ENCODE data around the gene HELB. TPM values are rescaled to one million over a fixed set of nuclear protein-coding genes. Genes with fewer than 3 reads are reported as not detected.
A peak's percentile ranks its signal among the peaks of the same experiment; 100 is the strongest.

The HELB gene
- 1 to 10 TPM; 2.5 to 9.9 TPM for total RNA-seq
- under 1 TPM; 0.13 to 0.67 TPM for polyA plus RNA-seq
- long read RNA-seq, donor 1, partial matches to known transcripts: 3 of 4 reads
- long read RNA-seq, donor 1, other reads (novel, unspliced or antisense): 1 of 4 reads
- long read RNA-seq, donor 2, full-length matches to known transcripts: 1 of 3 reads
- long read RNA-seq, donor 2, partial matches to known transcripts: 1 of 3 reads
- long read RNA-seq, donor 2, other reads (novel, unspliced or antisense): 1 of 3 reads

- 0% methylated on average over 45 of the region's 45 CpGs for WGBS, 2 donors
- ATAC-seq (ENCODE audit: low FRiP score): peak; percentile 100
- intact Hi-C loops (cut with DNase I): loop anchor here in 1 of 2 donors (5.0 kb wide), 1 partner anchor 130 kb away; no protein-coding TSS in a partner anchor
- H3K36me3 ChIP-seq (ENCODE audit: control insufficient read depth in 1 of 2, insufficient read depth in 2 of 2, low read length in 1 of 2): no peaks in the 10 kb centered on the region
- H3K27me3 ChIP-seq (ENCODE audit: control insufficient read depth in 1 of 2, insufficient read depth in 2 of 2, low read length in 1 of 2): no peaks in the 10 kb centered on the region
- peaks cover 2 to 4% of the 10 kb centered on the region in 2 donors for H3K4me1 ChIP-seq (ENCODE audit: control insufficient read depth in 1 of 2, insufficient read depth in 2 of 2, low read length in 2 of 2)
- H3K4me3 ChIP-seq (ENCODE audit: low read length in 2 of 2): peak within 1 kb of the TSS; percentile 80 to 95
- no peaks in the 10 kb centered on the region for H3K9me3 ChIP-seq (ENCODE audit: control insufficient read depth, low read length)
- peak; percentile 99 to 100 for DNase-seq
- peak within 1 kb of the TSS in 1 of 2 donors; percentile 9 for H3K27ac ChIP-seq (ENCODE audit: low read depth in 1 of 2, low read length in 2 of 2)
Observed at GRCh38 chr12:66301944-66302826, at the start of gene HELB. TSS of gene HELB (plus strand) at chr12:66302493. CDS start at chr12:66302604, 111 bp downstream.

- no peaks in the 10 kb centered on the region for H3K36me3 ChIP-seq (ENCODE audit: control insufficient read depth in 1 of 2, insufficient read depth in 2 of 2, low read length in 1 of 2)
- ATAC-seq (ENCODE audit: low FRiP score): no peak
- intact Hi-C loops (cut with DNase I): no loop called here
- no peaks in the 10 kb centered on the region for H3K4me1 ChIP-seq (ENCODE audit: control insufficient read depth in 1 of 2, insufficient read depth in 2 of 2, low read length in 2 of 2)
- H3K27me3 ChIP-seq (ENCODE audit: control insufficient read depth in 1 of 2, insufficient read depth in 2 of 2, low read length in 1 of 2): no peaks in the 10 kb centered on the region
- WGBS, 2 donors: 92 to 96% methylated on average over 2 of the region's 2 CpGs
- no peak for DNase-seq
- no peak overlapping the region for H3K27ac ChIP-seq (ENCODE audit: low read depth in 1 of 2, low read length in 2 of 2)
- no peaks in the 10 kb centered on the region for H3K9me3 ChIP-seq (ENCODE audit: control insufficient read depth, low read length)
- H3K4me3 ChIP-seq (ENCODE audit: low read length in 2 of 2): no peak overlapping the region
Observed at GRCh38 chr12:66252771-66253170, 49.5 kb upstream of the HELB start.

GRCh38 chr12:66255737-66256136 lies 46.6 kb upstream of the HELB start:
- Histone ChIP-seq H3K4me1 (ENCODE audit: control insufficient read depth in 1 of 2, insufficient read depth in 2 of 2, low read length in 2 of 2) (no peaks in the 10 kb centered on the region), H3K27me3 (ENCODE audit: control insufficient read depth in 1 of 2, insufficient read depth in 2 of 2, low read length in 1 of 2) (no peaks in the 10 kb centered on the region), H3K9me3 (ENCODE audit: control insufficient read depth, low read length) (no peaks in the 10 kb centered on the region), H3K36me3 (ENCODE audit: control insufficient read depth in 1 of 2, insufficient read depth in 2 of 2, low read length in 1 of 2) (no peaks in the 10 kb centered on the region), H3K27ac (ENCODE audit: low read depth in 1 of 2, low read length in 2 of 2) (no peak overlapping the region), H3K4me3 (ENCODE audit: low read length in 2 of 2) (no peak overlapping the region)
- no peak for DNase-seq
- ATAC-seq (ENCODE audit: low FRiP score): no peak
- intact Hi-C loops (cut with DNase I): no loop called here

- ATAC-seq (ENCODE audit: low FRiP score) (no peak), DNase-seq (no peak)
- WGBS, 2 donors: 15 to 17% methylated on average over 3 of the region's 3 CpGs
- Histone ChIP-seq H3K36me3 (ENCODE audit: control insufficient read depth in 1 of 2, insufficient read depth in 2 of 2, low read length in 1 of 2) (no peaks in the 10 kb centered on the region), H3K27me3 (ENCODE audit: control insufficient read depth in 1 of 2, insufficient read depth in 2 of 2, low read length in 1 of 2) (no peaks in the 10 kb centered on the region), H3K27ac (ENCODE audit: low read depth in 1 of 2, low read length in 2 of 2) (no peak overlapping the region), H3K4me3 (ENCODE audit: low read length in 2 of 2) (no peak overlapping the region), H3K4me1 (ENCODE audit: control insufficient read depth in 1 of 2, insufficient read depth in 2 of 2, low read length in 2 of 2) (no peaks in the 10 kb centered on the region), H3K9me3 (ENCODE audit: control insufficient read depth, low read length) (no peaks in the 10 kb centered on the region)
- intact Hi-C loops (cut with DNase I): no loop called here
Observed at GRCh38 chr12:66258011-66258410, 44.3 kb upstream of the HELB start.

GRCh38 chr12:66262737-66263136 lies 39.6 kb upstream of the HELB start:
- Histone ChIP-seq H3K9me3 (ENCODE audit: control insufficient read depth, low read length) (no peaks in the 10 kb centered on the region), H3K36me3 (ENCODE audit: control insufficient read depth in 1 of 2, insufficient read depth in 2 of 2, low read length in 1 of 2) (no peaks in the 10 kb centered on the region), H3K27me3 (ENCODE audit: control insufficient read depth in 1 of 2, insufficient read depth in 2 of 2, low read length in 1 of 2) (no peaks in the 10 kb centered on the region), H3K4me3 (ENCODE audit: low read length in 2 of 2) (no peak overlapping the region), H3K4me1 (ENCODE audit: control insufficient read depth in 1 of 2, insufficient read depth in 2 of 2, low read length in 2 of 2) (no peaks in the 10 kb centered on the region), H3K27ac (ENCODE audit: low read depth in 1 of 2, low read length in 2 of 2) (no peak overlapping the region)
- no peak for DNase-seq
- intact Hi-C loops (cut with DNase I): no loop called here
- ATAC-seq (ENCODE audit: low FRiP score): no peak

GRCh38 chr12:66268562-66268961 lies 33.7 kb upstream of the HELB start:
- no peak overlapping the region for H3K27ac ChIP-seq (ENCODE audit: low read depth in 1 of 2, low read length in 2 of 2)
- H3K4me1 ChIP-seq (ENCODE audit: control insufficient read depth in 1 of 2, insufficient read depth in 2 of 2, low read length in 2 of 2): no peaks in the 10 kb centered on the region
- no peak overlapping the region for H3K4me3 ChIP-seq (ENCODE audit: low read length in 2 of 2)
- H3K9me3 ChIP-seq (ENCODE audit: control insufficient read depth, low read length): no peaks in the 10 kb centered on the region
- DNase-seq: no peak
- no peaks in the 10 kb centered on the region for H3K36me3 ChIP-seq (ENCODE audit: control insufficient read depth in 1 of 2, insufficient read depth in 2 of 2, low read length in 1 of 2)
- intact Hi-C loops (cut with DNase I): no loop called here
- no peak for ATAC-seq (ENCODE audit: low FRiP score)
- H3K27me3 ChIP-seq (ENCODE audit: control insufficient read depth in 1 of 2, insufficient read depth in 2 of 2, low read length in 1 of 2): no peaks in the 10 kb centered on the region
- WGBS, 2 donors: 59 to 63% methylated on average over 3 of the region's 3 CpGs

- no peak overlapping the region for H3K4me3 ChIP-seq (ENCODE audit: low read length in 2 of 2)
- ATAC-seq (ENCODE audit: low FRiP score): no peak
Observed at GRCh38 chr12:66269142-66269541, 33.2 kb upstream of the HELB start.

GRCh38 chr12:66269757-66270383 lies 32.4 kb upstream of the HELB start:
- H3K9me3 ChIP-seq (ENCODE audit: control insufficient read depth, low read length): no peaks in the 10 kb centered on the region
- intact Hi-C loops (cut with DNase I): loop anchor here (5.0 to 10.0 kb wide), 3 partner anchors 137 to 422 kb away; no protein-coding TSS in a partner anchor

More at GRCh38 chr12:66269142-66269541, 33.2 kb upstream of the HELB start:
- H3K4me1 ChIP-seq (ENCODE audit: control insufficient read depth in 1 of 2, insufficient read depth in 2 of 2, low read length in 2 of 2): no peaks in the 10 kb centered on the region
- H3K27me3 ChIP-seq (ENCODE audit: control insufficient read depth in 1 of 2, insufficient read depth in 2 of 2, low read length in 1 of 2): no peaks in the 10 kb centered on the region
- no peak for DNase-seq
- H3K9me3 ChIP-seq (ENCODE audit: control insufficient read depth, low read length): no peaks in the 10 kb centered on the region
- WGBS, 2 donors: 83 to 91% methylated on average over 6 of the region's 6 CpGs
- intact Hi-C loops (cut with DNase I): no loop called here
- H3K27ac ChIP-seq (ENCODE audit: low read depth in 1 of 2, low read length in 2 of 2): no peak overlapping the region
- no peaks in the 10 kb centered on the region for H3K36me3 ChIP-seq (ENCODE audit: control insufficient read depth in 1 of 2, insufficient read depth in 2 of 2, low read length in 1 of 2)

More at GRCh38 chr12:66269757-66270383, 32.4 kb upstream of the HELB start:
- Histone ChIP-seq H3K27me3 (ENCODE audit: control insufficient read depth in 1 of 2, insufficient read depth in 2 of 2, low read length in 1 of 2) (no peaks in the 10 kb centered on the region), H3K36me3 (ENCODE audit: control insufficient read depth in 1 of 2, insufficient read depth in 2 of 2, low read length in 1 of 2) (no peaks in the 10 kb centered on the region), H3K4me3 (ENCODE audit: low read length in 2 of 2) (no peak overlapping the region), H3K27ac (ENCODE audit: low read depth in 1 of 2, low read length in 2 of 2) (no peak overlapping the region), H3K4me1 (ENCODE audit: control insufficient read depth in 1 of 2, insufficient read depth in 2 of 2, low read length in 2 of 2) (no peaks in the 10 kb centered on the region)
- ATAC-seq (ENCODE audit: low FRiP score): no peak
- WGBS, 2 donors: 60 to 65% methylated on average over 5 of the region's 5 CpGs
- no peak for DNase-seq
